Thyroid gland (tissue), 4 donors: ENCODE measurements around the gene CCDC15.

Experiments
- POLR2A ChIP-seq, 2 donors: fragments of 450-650 bp; IDR thresholded peaks; one replicate each; pipeline ENCODE4 v1.6.1; 2017; ENCODE audit warnings: antibody characterized with exemption in 2 of 2, mild to moderate bottlenecking in 2 of 2, moderate library complexity in 1 of 2
- TF ChIP-seq, protein P1 (sequence below), 6 experiments: fragments of 200-600 bp in 3 of 6; fragments of 450-650 bp in 3 of 6; sonication (generic) in 3 of 6; IDR thresholded peaks; one replicate each; pipeline ENCODE4 v1.5.1; 2016 to 2019; ENCODE audit warnings: antibody characterized with exemption in 6 of 6, mild to moderate bottlenecking in 2 of 6, inconsistent platforms in 1 of 6, moderate library complexity in 1 of 6

- TF ChIP-seq, protein P1, sequence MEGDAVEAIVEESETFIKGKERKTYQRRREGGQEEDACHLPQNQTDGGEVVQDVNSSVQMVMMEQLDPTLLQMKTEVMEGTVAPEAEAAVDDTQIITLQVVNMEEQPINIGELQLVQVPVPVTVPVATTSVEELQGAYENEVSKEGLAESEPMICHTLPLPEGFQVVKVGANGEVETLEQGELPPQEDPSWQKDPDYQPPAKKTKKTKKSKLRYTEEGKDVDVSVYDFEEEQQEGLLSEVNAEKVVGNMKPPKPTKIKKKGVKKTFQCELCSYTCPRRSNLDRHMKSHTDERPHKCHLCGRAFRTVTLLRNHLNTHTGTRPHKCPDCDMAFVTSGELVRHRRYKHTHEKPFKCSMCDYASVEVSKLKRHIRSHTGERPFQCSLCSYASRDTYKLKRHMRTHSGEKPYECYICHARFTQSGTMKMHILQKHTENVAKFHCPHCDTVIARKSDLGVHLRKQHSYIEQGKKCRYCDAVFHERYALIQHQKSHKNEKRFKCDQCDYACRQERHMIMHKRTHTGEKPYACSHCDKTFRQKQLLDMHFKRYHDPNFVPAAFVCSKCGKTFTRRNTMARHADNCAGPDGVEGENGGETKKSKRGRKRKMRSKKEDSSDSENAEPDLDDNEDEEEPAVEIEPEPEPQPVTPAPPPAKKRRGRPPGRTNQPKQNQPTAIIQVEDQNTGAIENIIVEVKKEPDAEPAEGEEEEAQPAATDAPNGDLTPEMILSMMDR (IDR thresholded peaks at IDR 0.05): no peak
- no peak for TF ChIP-seq POLR2A (IDR thresholded peaks at IDR 0.05)
These were observed 24.9 kb upstream of the CCDC15 start for GRCh38 chr11:124928942-124929665.
